Activated T-cell treated with anti-CD3 and anti-CD28 coated beads for 48 hours (primary cell): ENCODE measurements around the gene FAM171A2.
"Not testable (repeated sequence)": the region's sequence is repeated elsewhere in the genome, so short reads cannot be mapped to it uniquely, and the experiment has no call there.

Experiments
- DNase-seq: peaks from one replicate; pipeline ENCODE4 v3.0.0-alpha.2; 2020; ENCODE audit warnings: low read depth

Gene FAM171A2

DNA sequence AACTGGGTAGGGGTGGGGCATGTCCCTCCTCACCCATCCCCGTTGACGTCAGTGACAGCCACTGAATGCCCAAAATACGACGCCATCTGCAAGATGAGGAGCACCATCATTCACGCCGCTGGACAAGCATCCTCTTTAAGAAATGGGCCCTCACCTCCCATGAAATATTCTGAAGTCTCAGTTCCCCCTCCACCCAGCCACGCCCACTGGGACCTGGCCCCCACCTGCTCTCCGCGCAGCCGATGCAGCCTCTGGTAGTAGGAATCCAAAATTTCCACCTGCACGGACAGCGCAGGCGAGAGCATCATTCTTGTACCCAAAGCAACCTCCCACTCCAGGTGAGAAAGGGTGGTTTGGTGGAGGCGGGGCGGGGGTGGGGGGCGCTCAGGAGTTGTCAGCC lies 20.2 kb upstream of the FAM171A2 start:
- DNase-seq = no peak

DNA sequence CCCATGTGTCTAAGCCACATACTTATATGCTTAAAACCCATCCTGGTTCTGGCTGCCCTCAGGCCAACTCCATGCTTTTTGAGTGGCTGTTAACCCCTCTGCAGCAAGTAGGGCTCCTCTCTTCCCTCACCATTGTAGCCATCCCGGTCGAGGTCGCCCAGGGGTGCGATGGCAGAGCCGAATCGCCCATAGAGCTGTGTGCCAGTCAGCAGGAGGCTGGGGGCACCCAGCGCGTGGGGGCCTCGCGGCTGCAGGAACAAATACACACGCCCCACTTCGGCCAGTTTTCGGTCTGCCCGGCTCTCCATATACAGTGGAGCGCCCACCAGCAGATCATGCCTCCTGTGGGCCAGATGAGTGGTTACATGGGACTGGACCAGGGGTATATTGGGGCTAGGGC lies 19.7 kb upstream of the FAM171A2 start:
- DNase-seq = no peak

DNA sequence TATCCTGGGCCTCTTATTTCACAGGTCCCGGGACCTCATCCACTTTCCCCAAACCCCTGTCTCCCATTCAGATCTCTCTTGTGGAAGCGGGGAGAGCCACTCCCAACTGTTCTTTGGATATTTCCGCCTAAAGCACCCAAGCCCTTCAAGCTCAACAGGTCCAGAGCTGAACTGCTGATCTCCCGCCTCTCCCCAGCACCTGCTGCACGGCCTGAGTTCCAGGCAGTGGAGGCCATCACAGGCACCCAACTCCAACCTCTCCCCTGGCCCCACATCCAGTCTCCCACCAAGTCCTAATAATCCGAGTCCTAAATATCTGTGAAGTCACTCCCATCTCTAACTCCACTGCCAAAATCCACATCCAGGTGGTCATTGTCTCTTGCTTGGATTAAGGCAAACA lies 19.3 kb upstream of the FAM171A2 start:
- no peak for DNase-seq

DNA sequence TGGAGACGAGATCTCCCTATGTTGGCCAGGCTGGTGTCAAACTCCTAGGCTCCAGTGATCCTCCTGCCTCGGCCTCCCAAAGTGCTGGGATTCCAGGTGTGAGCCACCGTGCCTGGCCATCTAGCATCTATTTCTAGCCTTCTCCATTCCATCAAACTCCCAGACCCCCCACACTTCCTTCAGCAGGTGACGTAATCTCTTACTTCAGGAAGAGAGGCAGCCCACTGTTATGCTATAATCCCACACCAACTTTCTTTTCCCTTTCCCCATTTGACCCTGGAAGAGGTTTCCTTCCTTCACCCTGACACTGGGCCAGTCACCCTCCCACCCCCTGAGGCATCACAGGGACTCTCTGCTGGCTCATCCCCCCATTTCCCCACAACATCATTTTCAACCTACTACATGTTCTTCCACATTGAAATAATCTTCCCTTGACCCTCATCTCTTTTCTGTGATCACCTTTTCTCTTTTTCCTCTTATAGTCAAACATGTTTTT lies 18.2 kb upstream of the FAM171A2 start:
- no peak for DNase-seq

DNA sequence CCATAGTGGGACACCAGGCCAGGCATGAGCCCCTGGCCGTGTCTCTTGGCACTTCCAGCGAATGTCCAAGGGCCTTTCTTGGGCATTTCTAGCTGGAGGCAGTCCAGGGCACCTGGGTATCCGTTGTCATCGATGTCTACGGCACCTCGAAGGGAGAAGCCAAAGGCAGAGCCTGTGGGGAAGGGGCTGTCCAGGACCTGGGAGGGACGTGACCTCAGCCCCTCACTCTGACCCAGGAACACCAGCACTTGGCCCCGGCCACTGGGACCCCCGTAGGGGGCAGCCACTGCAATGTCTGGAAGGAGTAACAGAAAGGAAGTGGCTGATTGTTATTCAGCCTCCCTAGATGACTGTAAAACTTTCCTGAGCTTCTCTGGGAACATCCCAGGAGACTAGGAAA lies 17.1 kb upstream of the FAM171A2 start:
- DNase-seq = no peak

DNA sequence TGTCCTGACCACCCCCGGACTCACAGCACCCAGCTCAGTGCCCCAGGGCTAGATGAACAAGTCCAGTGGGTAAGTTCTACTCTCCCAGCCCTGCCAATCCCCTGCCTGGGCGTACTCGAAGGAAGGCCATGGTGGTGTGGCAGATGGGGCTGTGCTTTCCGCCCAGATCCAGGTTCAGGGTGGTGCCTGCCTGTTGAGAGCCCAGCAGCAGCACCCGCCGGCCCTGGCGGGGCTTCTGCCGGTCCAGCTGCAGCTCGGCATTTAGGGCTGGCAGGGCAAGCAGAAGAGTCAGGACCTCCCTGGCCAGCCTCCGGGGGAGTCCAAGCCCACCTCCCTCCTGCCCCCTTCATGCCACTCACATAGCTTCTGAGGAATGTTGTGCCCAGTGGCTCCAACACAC lies 16.2 kb upstream of the FAM171A2 start:
- no peak for DNase-seq

DNA sequence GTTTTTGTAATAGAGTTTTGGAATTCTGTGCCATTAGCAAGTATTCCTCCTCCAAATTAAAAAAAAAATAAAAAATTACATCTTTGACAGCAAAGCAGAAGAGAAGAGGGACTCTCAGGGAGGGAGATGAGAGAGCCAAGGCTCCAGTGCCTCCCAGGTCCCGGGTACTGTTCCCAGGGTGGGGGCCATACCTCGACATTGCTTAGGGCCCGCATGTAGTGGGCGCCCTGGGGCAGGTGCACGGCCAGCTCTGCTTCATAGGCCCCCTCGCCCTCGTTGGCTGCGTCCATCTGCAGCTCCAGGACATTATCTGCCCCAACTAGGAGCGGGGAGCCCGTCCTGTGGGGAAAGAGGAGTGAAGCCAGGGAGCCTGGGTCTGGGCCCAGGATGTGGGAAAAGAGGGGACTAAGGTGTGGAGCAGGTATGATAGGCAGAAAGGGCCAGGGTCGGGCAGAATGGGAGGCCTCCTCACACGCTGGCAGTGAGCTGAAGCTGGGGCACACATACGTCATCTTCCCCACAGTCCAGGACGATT lies 14.6 kb upstream of the FAM171A2 start:
- DNase-seq = no peak

DNA sequence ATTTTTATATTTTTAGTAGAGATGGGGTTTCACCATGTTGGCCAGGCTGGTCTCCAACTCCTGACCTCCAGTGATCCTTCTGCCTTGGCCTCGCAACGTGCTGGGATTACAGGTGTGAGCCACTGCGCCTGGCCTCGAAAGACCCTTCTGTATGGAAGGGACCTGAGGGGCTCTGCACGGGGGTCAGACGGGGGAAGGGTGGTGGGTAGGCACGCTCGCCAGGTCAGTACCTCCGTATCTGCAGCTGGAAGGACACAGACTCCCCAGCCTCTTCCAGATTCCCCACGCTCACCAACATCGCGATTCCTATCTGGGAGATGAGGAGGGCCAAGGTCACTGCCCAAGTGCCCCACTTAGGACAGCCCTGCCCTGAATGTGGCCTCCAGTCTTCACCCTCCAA lies 13.1 kb upstream of the FAM171A2 start:
- no peak for DNase-seq

DNA sequence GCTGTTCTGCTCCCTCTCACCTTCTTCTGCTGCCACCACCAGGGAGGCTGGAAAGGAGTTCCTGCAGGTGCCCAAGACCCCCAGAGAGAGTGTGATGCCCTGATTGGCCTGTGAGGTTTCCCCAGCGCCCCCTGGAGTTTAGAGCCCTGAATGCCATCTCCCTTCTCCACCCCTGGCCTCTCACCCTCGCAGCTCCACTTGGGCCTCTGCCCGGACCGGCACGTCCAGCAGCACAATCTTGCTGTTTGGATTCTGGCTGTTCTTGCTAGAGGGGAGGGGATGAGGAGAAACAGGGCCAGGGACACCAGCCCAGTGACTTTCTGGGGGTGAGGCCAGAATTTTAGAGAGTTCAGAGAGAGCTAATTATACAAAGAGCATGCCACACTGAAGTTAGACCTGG lies 12.5 kb upstream of the FAM171A2 start:
- peak; percentile 25 for DNase-seq

DNA sequence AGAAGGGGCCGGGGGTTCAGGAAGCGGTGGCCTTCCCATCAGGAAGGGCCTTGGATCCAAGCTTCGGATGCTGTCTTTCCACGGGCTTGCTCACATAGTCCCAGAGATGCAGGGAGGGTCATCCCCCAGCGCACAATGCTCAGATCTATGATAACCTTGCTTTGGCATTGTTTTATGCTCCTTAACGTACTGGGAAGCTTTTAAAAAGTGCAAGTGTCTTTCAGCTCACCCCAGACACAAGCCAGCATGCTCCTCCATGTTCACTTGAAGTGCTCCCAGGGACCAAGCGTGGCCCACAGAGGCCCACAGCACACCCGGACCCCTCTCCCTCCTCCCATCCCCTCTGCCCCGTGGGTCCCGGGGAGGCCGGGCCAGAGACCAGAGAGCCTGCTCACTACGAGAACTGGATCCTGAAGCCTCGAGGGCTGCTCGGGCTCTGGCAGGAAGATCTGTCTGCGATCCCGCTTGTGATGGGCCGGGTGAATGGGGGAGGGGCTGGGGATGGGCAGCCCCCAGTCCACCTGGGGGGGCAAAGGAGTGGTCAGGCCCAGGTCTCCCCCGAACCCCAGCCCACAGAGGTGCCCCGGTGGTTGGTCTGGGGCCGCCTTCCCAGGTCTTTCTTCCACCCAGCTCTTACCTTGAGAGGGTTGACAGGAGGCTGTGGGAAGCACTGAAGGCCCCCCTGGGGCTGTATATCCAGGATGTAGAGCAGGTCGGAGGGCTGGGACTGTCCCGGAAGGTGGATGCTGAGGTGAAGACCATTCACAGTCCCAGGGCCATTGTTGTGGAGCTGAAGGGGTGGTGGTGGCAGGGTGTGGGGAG lies 11.8 kb upstream of the FAM171A2 start:
- no peak for DNase-seq

DNA sequence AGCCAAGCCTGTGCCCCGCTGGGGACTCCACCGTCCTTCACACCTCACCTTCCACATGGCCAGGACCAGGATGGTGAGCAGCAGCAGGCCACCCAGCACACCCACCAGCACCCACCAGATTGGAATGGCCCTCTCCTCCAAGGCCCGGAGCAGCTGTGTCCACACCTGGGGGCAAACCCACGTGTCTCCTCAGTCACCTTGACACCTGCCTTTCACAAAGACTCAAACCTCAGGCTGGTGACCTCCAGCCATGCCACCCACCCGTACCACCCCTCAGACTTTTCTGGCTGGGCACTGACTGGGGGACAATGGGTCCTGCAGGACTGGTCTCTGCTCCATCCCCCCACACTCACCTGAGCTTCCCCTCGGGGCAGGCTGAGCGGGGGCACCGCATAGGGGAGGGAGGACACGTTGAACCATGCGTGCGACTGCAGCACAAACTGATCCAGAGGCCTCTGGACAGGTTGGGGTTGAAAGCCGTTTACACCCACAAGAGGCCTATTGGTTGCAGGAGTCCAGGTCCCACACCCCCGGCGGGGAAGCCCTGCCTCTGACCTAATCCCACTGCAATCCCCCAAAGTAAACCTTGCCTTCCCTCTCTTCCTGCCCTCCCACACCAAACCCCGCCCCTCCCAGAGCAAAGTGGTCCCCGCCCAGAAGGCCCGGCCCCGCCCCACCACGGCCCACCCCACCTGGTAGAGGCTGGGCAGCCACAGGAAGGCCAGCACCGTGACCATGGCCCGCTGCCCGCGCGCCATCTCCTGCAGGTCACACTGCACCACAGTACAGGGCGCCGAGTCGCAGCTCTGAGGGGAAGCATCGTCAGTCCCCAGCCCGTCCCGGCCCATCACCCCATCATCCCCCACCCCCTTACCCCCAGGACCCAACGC lies 10.9 kb upstream of the FAM171A2 start:
- no peak for DNase-seq

DNA sequence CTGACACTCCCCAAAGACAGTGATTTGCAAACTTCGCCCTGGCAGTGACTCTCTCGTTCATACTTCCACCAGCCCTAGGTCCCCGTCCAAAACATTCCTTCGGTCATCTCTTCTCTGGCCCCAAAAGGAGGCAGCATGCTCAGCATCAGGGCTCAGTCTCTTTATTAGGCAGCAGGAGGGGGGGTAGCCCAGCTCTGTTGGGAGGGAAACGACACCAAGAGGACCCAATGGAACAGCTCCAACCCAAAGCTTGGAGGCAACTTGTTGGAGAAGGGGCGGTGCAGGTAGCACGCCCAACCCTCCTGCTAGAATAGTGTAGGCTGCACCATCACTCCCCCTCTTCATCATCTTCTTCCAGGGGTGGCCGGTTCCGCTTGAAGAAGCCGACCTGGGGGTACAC lies 8.4 kb upstream of the FAM171A2 start:
- DNase-seq = no peak

DNA sequence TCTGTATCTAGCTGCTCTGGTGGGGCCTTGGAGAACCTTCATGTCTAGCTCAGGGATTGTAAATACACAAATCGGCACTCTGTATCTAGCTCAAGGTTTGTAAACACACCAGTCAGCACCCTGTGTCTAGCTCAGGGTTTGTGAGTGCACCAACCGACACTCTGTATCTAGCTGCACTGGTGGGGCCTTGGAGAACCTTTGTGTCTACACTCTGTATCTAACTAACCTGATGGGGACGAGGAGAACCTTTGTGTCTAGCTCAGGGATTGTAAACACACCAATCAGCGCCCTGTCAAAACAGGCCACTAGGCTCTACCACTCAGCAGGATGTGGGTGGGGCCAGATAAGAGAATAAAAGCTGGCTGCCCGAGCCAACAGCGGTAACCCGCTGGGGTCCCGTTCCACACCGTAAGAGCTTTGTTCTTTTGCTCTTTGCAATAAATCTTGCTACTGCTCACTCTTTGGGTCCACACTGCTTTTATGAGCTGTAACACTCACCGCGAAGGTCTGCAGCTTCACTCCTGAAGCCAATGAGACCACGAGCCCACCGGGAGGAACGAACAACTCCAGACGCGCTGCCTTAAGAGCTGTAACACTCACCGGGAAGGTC lies 5.9 kb upstream of the FAM171A2 start:
- not testable (repeated sequence) for DNase-seq

DNA sequence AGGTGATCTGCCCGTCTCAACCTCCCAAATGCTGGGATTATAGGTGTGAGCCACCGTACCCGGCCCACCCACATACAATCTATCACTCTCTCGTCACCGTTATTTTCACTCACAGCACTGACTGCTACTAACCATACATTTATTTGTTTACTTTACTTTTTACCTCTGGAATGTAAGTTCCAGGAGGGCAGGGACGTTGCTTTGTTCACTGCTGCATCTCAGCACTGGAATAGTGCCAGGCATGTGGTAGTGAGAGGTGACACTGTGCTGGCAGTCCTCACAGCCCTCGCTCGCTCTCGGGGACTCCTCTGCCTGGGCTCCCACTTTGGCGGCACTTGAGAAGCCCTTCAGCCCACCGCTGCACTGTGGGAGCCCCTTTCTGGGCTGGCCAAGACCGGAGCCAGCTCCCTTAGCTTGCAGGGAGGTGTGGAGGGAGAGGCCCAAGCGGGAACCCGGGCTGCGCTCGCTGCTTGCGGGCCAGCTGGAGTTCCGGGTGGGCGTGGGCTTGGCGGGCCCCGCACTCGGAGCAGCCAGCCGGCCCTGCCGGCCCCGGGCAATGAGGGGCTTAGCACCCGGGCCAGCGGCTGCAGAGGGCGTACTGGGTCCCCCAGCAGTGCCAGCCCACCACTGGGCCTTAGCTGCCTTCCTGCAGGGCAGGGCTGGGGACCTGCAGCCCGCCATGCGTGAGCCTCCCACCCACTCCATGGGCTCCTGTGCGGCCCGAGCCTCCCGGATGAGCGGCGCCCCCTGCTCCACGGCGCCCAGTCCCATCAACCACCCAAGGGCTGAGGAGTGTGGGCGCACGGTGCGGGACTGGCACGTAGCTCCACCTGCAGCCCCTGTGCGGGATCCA lies 5.0 kb upstream of the FAM171A2 start:
- DNase-seq = not testable (repeated sequence)

DNA sequence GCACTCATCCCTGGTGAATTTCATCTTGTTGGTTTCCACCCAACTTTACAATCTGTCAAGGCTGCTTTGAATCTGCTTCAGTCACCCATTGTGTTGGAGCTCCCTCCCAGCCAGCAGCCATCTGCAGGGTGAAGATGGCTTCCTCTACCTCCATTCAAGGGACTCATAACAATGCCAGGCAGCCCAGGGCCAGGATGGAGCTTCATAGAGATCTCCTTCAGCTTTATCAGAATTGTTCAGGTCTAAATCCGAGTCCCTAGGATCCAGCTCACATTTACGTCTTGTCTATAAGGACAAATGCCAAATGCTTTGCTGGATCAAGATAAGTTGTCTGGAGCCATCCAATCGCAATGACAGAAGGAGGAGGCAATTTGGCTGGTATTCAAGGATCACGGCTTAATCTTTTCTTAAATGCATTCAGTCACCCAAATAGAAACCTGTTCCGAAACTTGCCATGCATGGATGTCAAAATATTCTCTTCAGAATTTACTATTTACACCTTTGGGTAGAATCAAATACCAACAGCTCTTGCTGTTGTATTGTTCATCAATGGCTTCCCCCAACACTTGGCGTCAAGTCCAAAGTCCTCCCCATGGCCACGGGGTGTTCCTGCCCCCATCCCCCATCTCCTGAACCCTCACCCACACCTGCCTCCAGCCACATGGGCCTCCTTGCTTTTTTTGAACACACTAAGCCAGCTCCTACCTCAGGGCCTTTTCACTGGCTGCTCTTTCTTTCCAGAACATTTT lies 3.8 kb upstream of the FAM171A2 start:
- DNase-seq = no peak

DNA sequence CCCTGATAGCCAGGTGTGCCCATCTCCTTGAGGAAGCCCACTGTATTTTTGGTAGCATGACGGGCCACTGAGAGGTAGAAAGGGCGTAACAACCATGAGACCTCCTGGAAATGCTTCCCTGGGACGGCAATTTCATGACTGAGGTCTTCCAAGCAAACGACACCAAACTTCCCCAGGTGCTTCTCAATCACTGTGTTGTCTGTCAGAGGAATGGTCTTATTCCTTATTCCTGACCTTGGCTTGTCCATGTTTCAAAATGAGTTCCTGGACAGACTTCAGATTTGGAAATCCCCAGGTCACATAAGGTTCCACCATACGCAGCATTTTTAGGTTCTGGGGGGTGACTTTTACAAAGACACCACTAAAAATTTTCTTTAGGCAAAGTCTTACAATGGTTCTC lies 1.4 kb upstream of the FAM171A2 start:
- DNase-seq = not testable (repeated sequence)

DNA sequence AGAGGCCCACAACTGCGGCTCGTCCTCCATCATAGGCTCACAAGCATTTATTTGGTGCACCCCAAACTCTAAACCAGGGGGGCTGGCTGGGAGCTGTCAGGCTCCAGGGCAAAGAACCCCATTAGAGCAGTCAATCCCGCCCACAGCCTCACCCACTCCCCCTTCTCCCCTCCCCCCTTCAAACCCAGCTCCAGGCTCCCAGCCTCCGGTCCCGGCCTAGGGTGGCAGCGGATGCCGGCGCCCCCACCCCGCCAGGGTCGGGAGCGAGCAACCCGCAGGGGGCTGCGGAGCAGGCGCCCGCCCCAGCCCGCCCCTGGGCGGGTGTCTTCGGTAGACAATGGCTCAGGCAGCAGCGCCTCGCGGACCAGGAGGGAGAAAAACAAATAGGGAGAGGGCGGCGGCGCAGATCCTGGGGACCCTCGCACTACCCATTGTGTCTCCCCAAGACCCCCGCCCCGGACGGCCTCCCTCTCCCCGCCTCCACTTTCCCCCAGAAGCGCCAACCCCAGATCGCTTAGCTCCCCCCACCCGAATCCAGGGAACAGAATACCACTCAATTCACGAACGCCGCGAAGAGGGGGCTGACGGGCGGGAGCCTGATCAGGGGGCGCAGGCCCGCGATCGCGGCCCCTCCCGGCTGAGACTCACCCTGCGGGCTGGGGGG lies 572 bp downstream of the FAM171A2 start:
- no peak for DNase-seq

DNA sequence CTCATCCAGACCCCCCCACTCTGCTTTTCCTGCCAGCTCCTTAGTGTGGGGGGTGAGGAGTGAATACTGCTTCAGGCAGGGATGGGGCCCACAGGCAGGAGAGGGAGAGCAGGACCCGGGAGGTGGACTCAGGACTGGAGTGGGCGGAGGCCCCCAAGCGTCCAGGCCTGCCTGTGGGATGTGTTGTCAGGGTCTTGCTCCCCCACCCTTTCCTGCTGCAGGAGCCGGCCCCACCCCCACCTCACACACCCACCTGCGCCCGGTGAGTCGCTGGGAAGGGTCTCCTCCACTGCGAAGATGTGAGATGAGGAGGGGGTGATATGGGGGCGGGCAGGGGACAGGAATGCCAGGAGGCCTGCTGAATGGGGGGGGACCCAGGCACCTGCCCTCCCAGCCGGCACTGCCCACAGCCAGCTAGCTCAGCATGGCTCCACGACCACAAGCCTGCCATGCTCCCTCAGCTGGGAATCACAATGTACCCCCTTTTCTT lies 1.1 kb downstream of the FAM171A2 start:
- no peak for DNase-seq

DNA sequence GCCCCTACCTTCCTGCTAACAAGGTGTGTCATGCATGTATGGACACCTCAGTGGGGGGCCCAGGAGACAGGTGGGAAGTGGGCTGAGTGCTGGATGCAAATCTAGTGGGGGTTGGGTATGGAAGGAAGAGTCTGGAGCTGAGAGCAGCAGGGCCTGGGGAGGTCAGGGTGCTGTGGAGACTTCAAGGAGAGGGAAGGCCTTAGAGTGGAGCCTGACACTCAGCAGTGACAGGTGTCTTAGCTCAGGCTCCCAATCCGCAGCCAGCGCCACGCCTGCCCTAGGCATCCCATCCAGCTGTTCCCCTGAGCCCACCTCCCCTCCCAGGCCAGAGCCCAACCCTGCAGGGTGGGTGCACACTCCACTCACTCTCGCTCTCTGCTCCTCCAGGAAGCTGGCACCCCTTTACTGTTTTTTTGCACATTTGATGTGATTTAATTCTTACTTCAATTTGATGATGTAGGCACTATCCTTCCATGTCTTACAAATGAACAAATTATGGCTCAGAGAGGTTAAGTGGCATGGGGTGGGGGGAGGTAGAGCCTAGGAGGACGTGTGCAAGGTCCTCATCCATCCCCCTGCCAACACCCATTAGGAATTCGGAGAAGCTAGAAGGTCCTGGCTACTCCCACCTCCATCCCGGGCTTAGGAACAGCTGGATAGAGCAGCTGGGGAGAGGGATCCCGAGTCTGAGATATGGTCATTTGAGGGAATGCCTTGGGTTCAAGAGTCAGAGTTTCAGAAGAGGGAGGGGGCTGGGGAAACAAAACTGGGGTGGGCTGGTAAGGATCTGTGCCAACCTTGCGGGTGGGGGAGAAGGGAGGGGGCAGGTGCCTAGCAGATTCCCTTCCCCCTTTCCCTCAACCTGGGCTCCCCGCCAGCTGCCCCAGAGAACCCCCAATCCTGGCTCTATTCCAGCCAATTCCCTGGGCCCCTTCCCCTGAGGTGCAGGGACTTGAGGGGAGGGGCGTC lies 2.1 kb downstream of the FAM171A2 start:
- no peak for DNase-seq
